ENCODE data around the gene CNPPD1. TPM values are rescaled to one million over a fixed set of nuclear protein-coding genes. Genes with fewer than 3 reads are reported as not detected.
A peak's percentile ranks its signal among the peaks of the same experiment; 100 is the strongest.

Gene CNPPD1
- total RNA-seq, 1 experiment from 2014 or later: 38.2 TPM

DNA sequence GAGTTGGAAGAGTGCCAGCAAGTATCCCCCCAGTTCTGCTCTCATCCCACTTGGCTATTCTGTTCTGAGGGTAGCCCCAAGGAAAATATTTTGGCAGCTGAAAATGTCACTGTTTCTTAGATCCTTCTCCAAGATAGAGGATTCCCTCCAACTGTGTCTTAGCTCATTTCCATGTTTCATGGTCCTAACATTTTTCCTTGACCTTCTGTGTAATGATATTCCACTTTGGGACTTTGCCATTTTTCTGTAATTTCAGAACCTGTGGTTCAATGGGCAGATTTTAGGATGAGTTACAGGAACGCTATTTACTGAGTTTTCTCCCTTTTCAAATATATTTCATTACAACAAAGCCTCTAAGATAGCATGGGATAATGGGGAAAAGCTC, 50.8 kb downstream of the CNPPD1 start:
- ATAC-seq (no peak), DNase-seq (peak; percentile 16)
- Histone ChIP-seq H3K9me3 (ENCODE audit: low read length) (no peaks in the 10 kb centered on the region), H3K4me2 (ENCODE audit: low read length) (peak overlapping the region; percentile 78), H3K9me2 (replicated peaks; ENCODE audit: low read length) (no peaks in the 10 kb centered on the region), H3K4me3 (ENCODE audit: low read length) (peak overlapping the region; percentile 33; the same call in 1 of the 2 replicates), H3K9ac (ENCODE audit: low read length) (peak overlapping the region; percentile 35; the same call in 1 of the 2 replicates), H3K27ac (ENCODE audit: low read length) (peak overlapping the region; percentile 76), H4K20me1 (ENCODE audit: low read length) (0 out of 2 replicates have a peak, but pooled peaks cover 4% of the 10 kb centered on the region), H3K79me2 (ENCODE audit: low read length) (no peaks in the 10 kb centered on the region), H3K27me3 (ENCODE audit: low read length) (no peaks in the 10 kb centered on the region), H3F3A (ENCODE audit: low read length, unreplicated experiment) (peaks cover 8% of the 10 kb centered on the region), H3K4me1 (ENCODE audit: insufficient read depth, low read length) (peaks cover 63% of the 10 kb centered on the region), H2AFZ (ENCODE audit: low read length) (no peak overlapping the region), H3K36me3 (ENCODE audit: low read depth, low read length) (no peaks in the 10 kb centered on the region)
- no peak for TF ChIP-seq EZH2phosphoT487 (IDR thresholded peaks at IDR 0.05; ENCODE audit: borderline replicate concordance, low read length)
- intact Hi-C loops (cut with micrococcal nuclease): loop anchor here (2.0 kb wide), 1 partner anchor 29 kb away; no protein-coding TSS in a partner anchor
- ChIA-PET CTCF (interaction anchor here (1.0 to 1.5 kb wide), 2 partner anchors 16 to 96 kb away, joined by 6 read pairs; no protein-coding TSS in a partner anchor), POLR2A (ENCODE audit: unreplicated experiment) (no interaction called here)
- BruUV-seq (replicated peaks): TSS peak; percentile 28

DNA sequence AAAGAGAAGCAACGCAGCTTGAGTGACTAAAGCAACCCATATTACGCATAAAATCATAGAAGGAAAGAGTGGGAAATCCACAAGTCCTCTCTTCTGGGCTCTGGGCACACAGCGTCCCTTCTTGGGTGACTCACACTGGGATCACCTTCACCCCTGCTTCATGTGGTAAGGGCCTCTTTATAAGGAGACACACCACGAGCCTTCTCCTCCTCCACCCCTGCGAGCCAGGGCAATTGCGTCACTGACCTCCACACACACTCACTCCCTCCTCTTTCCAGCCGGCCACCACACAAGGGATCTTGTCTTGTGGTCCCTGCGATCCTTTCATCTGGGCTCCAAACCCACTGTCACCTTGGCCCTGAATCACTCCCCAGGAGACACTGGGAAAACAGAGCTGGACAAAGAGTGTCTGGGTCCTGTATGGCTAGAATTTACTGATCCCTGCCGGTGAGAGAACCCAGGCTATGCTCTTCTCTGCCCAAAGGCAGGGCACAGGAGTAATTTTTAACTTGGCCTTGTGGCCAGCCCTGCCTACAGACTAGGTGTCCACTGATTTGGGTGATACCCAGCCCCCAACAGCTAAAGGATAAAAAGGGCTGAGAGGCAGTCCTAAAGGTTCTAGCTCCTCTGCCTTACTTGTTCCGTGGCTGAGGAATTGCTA, 51.4 kb downstream of the CNPPD1 start:
- Histone ChIP-seq H3K9me2 (replicated peaks; ENCODE audit: low read length) (no peaks in the 10 kb centered on the region), H3K9ac (ENCODE audit: low read length) (peak overlapping the region; percentile 35; the same call in 1 of the 2 replicates), H3K9me3 (ENCODE audit: low read length) (no peaks in the 10 kb centered on the region), H3K27me3 (ENCODE audit: low read length) (no peaks in the 10 kb centered on the region), H3F3A (ENCODE audit: low read length, unreplicated experiment) (peaks cover 8% of the 10 kb centered on the region), H3K4me3 (ENCODE audit: low read length) (peak overlapping the region; percentile 33; the same call in 1 of the 2 replicates), H2AFZ (ENCODE audit: low read length) (no peak overlapping the region), H3K36me3 (ENCODE audit: low read depth, low read length) (no peaks in the 10 kb centered on the region), H4K20me1 (ENCODE audit: low read length) (0 out of 2 replicates have a peak, but pooled peaks cover 4% of the 10 kb centered on the region), H3K4me2 (ENCODE audit: low read length) (peak overlapping the region; percentile 78), H3K79me2 (ENCODE audit: low read length) (no peaks in the 10 kb centered on the region), H3K27ac (ENCODE audit: low read length) (peak overlapping the region; percentile 76), H3K4me1 (ENCODE audit: insufficient read depth, low read length) (peaks cover 61% of the 10 kb centered on the region)
- DNase-seq (peak; percentile 94), ATAC-seq (peak; percentile 77)
- intact Hi-C loops (cut with micrococcal nuclease): loop anchor here (2.0 kb wide), 1 partner anchor 29 kb away; no protein-coding TSS in a partner anchor
- TF ChIP-seq CTCF (conservative IDR thresholded peaks at IDR 0.05; ENCODE audit: low read depth, low read length) (no peak), EZH2phosphoT487 (IDR thresholded peaks at IDR 0.05; ENCODE audit: borderline replicate concordance, low read length) (peak; percentile 54; the same call in 1 of the 2 replicates), EZH2 (IDR thresholded peaks at IDR 0.05; ENCODE audit: low read length, unreplicated experiment) (no peak)
- ChIA-PET POLR2A (ENCODE audit: unreplicated experiment) (no interaction called here), CTCF (interaction anchor here (1.0 to 1.5 kb wide), 2 partner anchors 17 to 96 kb away, joined by 6 read pairs; no protein-coding TSS in a partner anchor)
- BruUV-seq (replicated peaks): no TSS peak

- Histone ChIP-seq H3K4me3 (ENCODE audit: low read length) (no peak overlapping the region), H3K79me2 (ENCODE audit: low read length) (no peaks in the 10 kb centered on the region), H3K27ac (ENCODE audit: low read length) (peak overlapping the region; percentile 52), H3K9me3 (ENCODE audit: low read length) (no peaks in the 10 kb centered on the region), H2AFZ (ENCODE audit: low read length) (no peak overlapping the region), H4K20me1 (ENCODE audit: low read length) (0 out of 2 replicates have a peak, but pooled peaks cover 4% of the 10 kb centered on the region), H3K9ac (ENCODE audit: low read length) (no peak overlapping the region), H3K36me3 (ENCODE audit: low read depth, low read length) (no peaks in the 10 kb centered on the region), H3F3A (ENCODE audit: low read length, unreplicated experiment) (peaks cover 8% of the 10 kb centered on the region), H3K27me3 (ENCODE audit: low read length) (no peaks in the 10 kb centered on the region), H3K4me2 (ENCODE audit: low read length) (peak overlapping the region; percentile 78), H3K4me1 (ENCODE audit: insufficient read depth, low read length) (peaks cover 61% of the 10 kb centered on the region), H3K9me2 (replicated peaks; ENCODE audit: low read length) (no peaks in the 10 kb centered on the region)
- no peak for DNase-seq
- TF ChIP-seq EZH2 (IDR thresholded peaks at IDR 0.05; ENCODE audit: low read length, unreplicated experiment) (no peak), CTCF (conservative IDR thresholded peaks at IDR 0.05; ENCODE audit: low read depth, low read length) (no peak), EZH2phosphoT487 (IDR thresholded peaks at IDR 0.05; ENCODE audit: borderline replicate concordance, low read length) (no peak)
- CTCF ChIA-PET: no interaction called here
- POLR2A ChIA-PET (ENCODE audit: unreplicated experiment): interaction anchor here (0.7 kb wide), 1 partner anchor 123 kb away, joined by 5 read pairs; no protein-coding TSS in a partner anchor
- BruUV-seq (replicated peaks): no TSS peak
- ATAC-seq: no peak
- intact Hi-C loops (cut with micrococcal nuclease): loop anchor here (2.0 kb wide), 1 partner anchor 30 kb away; no protein-coding TSS in a partner anchor
Measured at GRCh38 chr2:219124381-219125110, 52.2 kb downstream of the CNPPD1 start.
